Glutamatergic neuron (in vitro differentiated cells): ENCODE data around the gene TGM6. TPM values are rescaled to one million over a fixed set of nuclear protein-coding genes. Genes with fewer than 3 reads are reported as not detected.

Experiments
- DNase-seq: peaks from one replicate; pipeline ENCODE4 v3.0.0; 2022
- H3K27ac Mint-ChIP-seq: one replicate; pipeline ENCODE4 v1.8.0; 2020; ENCODE audit warnings: mild to moderate bottlenecking, mixed read lengths, inconsistent platforms; ENCODE audit not compliant: unreplicated experiment
- H3K27me3 Mint-ChIP-seq: one replicate; pipeline ENCODE4 v1.8.0; 2020; ENCODE audit warnings: mild to moderate bottlenecking, moderate library complexity, mixed read lengths, inconsistent platforms; ENCODE audit not compliant: unreplicated experiment
- H3K36me3 Mint-ChIP-seq: one replicate; pipeline ENCODE4 v1.8.0; 2020; ENCODE audit warnings: mild to moderate bottlenecking, mixed read lengths, inconsistent platforms; ENCODE audit not compliant: unreplicated experiment
- H3K4me1 Mint-ChIP-seq: one replicate; pipeline ENCODE4 v1.8.0; 2020; ENCODE audit warnings: mild to moderate bottlenecking, low read depth, mixed read lengths, inconsistent platforms; ENCODE audit not compliant: unreplicated experiment
- H3K4me3 Mint-ChIP-seq: one replicate; pipeline ENCODE4 v1.8.0; 2020; ENCODE audit warnings: mild to moderate bottlenecking, mixed read lengths, inconsistent platforms; ENCODE audit not compliant: unreplicated experiment
- H3K9me3 Mint-ChIP-seq: one replicate; pipeline ENCODE4 v1.8.0; 2020; ENCODE audit warnings: mild to moderate bottlenecking, moderate library complexity, mixed read lengths, inconsistent platforms; ENCODE audit not compliant: unreplicated experiment
- CTCF ChIP-seq: fragments of 200-600 bp; sonication (generic); IDR thresholded peaks from one replicate; pipeline ENCODE4 v1.5.0; 2021; ENCODE audit not compliant: partially characterized antibody, unreplicated experiment
- total RNA-seq: library from RNA; stranded (reverse); fragmentation: NEBNext Ultra II Directional; extraction: Animal tissue kit (Norgen Biotek cat#: 25700); gene quantifications from one replicate; pipeline ENCODE4 v1.2.1, GENCODE V29; 2021; ENCODE audit not compliant: unreplicated experiment

TGM6 gene
- total RNA-seq, 1 donor from 2014 or later: not detected

GRCh38 chr20:2340823-2341222, 39.9 kb upstream of the TGM6 start:
- H3K9me3 Mint-ChIP-seq: peaks cover 3% of the 10 kb centered on the region
- H3K36me3 Mint-ChIP-seq: no peaks in the 10 kb centered on the region
- DNase-seq: no peak
- H3K4me3 Mint-ChIP-seq: no peak overlapping the region
- H3K27me3 Mint-ChIP-seq: peaks cover 3% of the 10 kb centered on the region
- no peak overlapping the region for H3K27ac Mint-ChIP-seq
- TF ChIP-seq CTCF: no peak
- H3K4me1 Mint-ChIP-seq: peaks cover 1% of the 10 kb centered on the region

GRCh38 chr20:2341336-2341735, 39.4 kb upstream of the TGM6 start:
- Mint-ChIP-seq H3K4me3 (no peak overlapping the region), H3K4me1 (no peaks in the 10 kb centered on the region), H3K9me3 (peaks cover 3% of the 10 kb centered on the region), H3K27me3 (peaks cover 3% of the 10 kb centered on the region), H3K36me3 (no peaks in the 10 kb centered on the region), H3K27ac (no peak overlapping the region)
- no peak for TF ChIP-seq CTCF
- no peak for DNase-seq

GRCh38 chr20:2342243-2342642, 38.5 kb upstream of the TGM6 start:
- H3K4me3 Mint-ChIP-seq: no peak overlapping the region
- H3K4me1 Mint-ChIP-seq: no peaks in the 10 kb centered on the region
- H3K9me3 Mint-ChIP-seq: peaks cover 3% of the 10 kb centered on the region
- TF ChIP-seq CTCF: no peak
- no peak for DNase-seq
- H3K36me3 Mint-ChIP-seq: no peaks in the 10 kb centered on the region
- no peak overlapping the region for H3K27ac Mint-ChIP-seq
- H3K27me3 Mint-ChIP-seq: peaks cover 3% of the 10 kb centered on the region

DNA sequence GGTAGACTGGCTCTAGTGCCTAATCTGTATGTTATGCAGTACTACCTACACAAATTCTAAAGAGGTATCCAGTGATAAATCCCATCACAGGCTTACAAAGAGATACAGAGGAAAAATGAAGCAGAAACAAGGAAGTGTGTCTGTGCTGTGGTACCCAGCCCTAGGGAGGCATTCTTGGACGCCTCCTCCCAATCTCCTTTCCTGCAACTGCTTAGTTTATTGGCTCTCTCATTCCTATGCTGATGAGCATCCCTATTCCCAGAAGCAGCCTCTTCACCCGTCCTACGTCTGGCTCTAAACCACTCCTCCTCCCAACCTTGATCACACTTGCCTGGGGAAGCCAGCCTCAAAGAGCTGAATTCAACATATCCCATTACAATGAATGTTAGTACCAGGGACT, 34.5 kb upstream of the TGM6 start:
- Mint-ChIP-seq H3K36me3 (no peaks in the 10 kb centered on the region), H3K27me3 (peaks cover 6% of the 10 kb centered on the region), H3K4me3 (no peak overlapping the region), H3K9me3 (peaks cover 3% of the 10 kb centered on the region), H3K27ac (no peak overlapping the region), H3K4me1 (no peaks in the 10 kb centered on the region)
- DNase-seq: no peak
- no peak for TF ChIP-seq CTCF

- no peaks in the 10 kb centered on the region for H3K9me3 Mint-ChIP-seq
- DNase-seq: no peak
- no peak overlapping the region for H3K27ac Mint-ChIP-seq
- TF ChIP-seq CTCF: no peak
- H3K4me1 Mint-ChIP-seq: no peaks in the 10 kb centered on the region
- no peaks in the 10 kb centered on the region for H3K36me3 Mint-ChIP-seq
- H3K27me3 Mint-ChIP-seq: peaks cover 6% of the 10 kb centered on the region
- H3K4me3 Mint-ChIP-seq: no peak overlapping the region
These were observed 32.4 kb upstream of the TGM6 start for GRCh38 chr20:2348336-2348735.
